ENCODE results near the gene YWHAB.

GRCh38 chr20:44858606-44859360 lies 26.7 kb upstream of the YWHAB start:
- TF ChIP-seq POLR2A (IDR thresholded peaks at IDR 0.05; ENCODE audit: low read depth) (no peak), CTCF (IDR thresholded peaks at IDR 0.05) (no peak), POLR2AphosphoS5 (IDR thresholded peaks at IDR 0.05) (no peak), EP300 (IDR thresholded peaks at IDR 0.05) (no peak)

Data from esophagus muscularis mucosa (tissue), 4 donors.